Endothelial cell (in vitro differentiated cells): ENCODE data around the gene HMGCS1. TPM values are rescaled to one million over a fixed set of nuclear protein-coding genes. Genes with fewer than 3 reads are reported as not detected.

Source experiments
- DNase-seq: peaks from one replicate; pipeline ENCODE4 v3.0.0; 2021; ENCODE audit warnings: low spot score
- H3K27ac Mint-ChIP-seq: one replicate; pipeline ENCODE4 v1.8.0; 2021; ENCODE audit warnings: mixed read lengths, inconsistent platforms; ENCODE audit not compliant: unreplicated experiment
- H3K27me3 Mint-ChIP-seq: one replicate; pipeline ENCODE4 v1.8.0; 2021; ENCODE audit warnings: mild to moderate bottlenecking, moderate library complexity, mixed read lengths, inconsistent platforms; ENCODE audit not compliant: unreplicated experiment
- H3K36me3 Mint-ChIP-seq: one replicate; pipeline ENCODE4 v1.8.0; 2021; ENCODE audit warnings: mild to moderate bottlenecking, low read depth, mixed read lengths, inconsistent platforms; ENCODE audit not compliant: unreplicated experiment
- H3K4me1 Mint-ChIP-seq: one replicate; pipeline ENCODE4 v1.8.0; 2021; ENCODE audit warnings: mild to moderate bottlenecking, mixed read lengths, inconsistent platforms; ENCODE audit not compliant: unreplicated experiment
- H3K4me3 Mint-ChIP-seq: one replicate; pipeline ENCODE4 v1.8.0; 2021; ENCODE audit warnings: mild to moderate bottlenecking, mixed read lengths, inconsistent platforms; ENCODE audit not compliant: unreplicated experiment
- H3K9me3 Mint-ChIP-seq: one replicate; pipeline ENCODE4 v1.8.0; 2021; ENCODE audit warnings: mixed read lengths, inconsistent platforms; ENCODE audit not compliant: unreplicated experiment
- total RNA-seq: library from RNA; stranded (reverse); fragmentation: NEBNext Ultra II Directional; extraction: Animal tissue kit (Norgen Biotek cat#: 25700); gene quantifications from one replicate; pipeline ENCODE4 v1.2.1, GENCODE V29; 2021; ENCODE audit not compliant: unreplicated experiment
- TF ChIP-seq, protein P1 (sequence below): fragments of 200-600 bp; sonication (generic); IDR thresholded peaks from one replicate; pipeline ENCODE4 v1.5.0; 2021; ENCODE audit warnings: antibody characterized with exemption; ENCODE audit not compliant: unreplicated experiment

HMGCS1 gene
- total RNA-seq, 1 donor from 2014 or later = 192 TPM

DNA sequence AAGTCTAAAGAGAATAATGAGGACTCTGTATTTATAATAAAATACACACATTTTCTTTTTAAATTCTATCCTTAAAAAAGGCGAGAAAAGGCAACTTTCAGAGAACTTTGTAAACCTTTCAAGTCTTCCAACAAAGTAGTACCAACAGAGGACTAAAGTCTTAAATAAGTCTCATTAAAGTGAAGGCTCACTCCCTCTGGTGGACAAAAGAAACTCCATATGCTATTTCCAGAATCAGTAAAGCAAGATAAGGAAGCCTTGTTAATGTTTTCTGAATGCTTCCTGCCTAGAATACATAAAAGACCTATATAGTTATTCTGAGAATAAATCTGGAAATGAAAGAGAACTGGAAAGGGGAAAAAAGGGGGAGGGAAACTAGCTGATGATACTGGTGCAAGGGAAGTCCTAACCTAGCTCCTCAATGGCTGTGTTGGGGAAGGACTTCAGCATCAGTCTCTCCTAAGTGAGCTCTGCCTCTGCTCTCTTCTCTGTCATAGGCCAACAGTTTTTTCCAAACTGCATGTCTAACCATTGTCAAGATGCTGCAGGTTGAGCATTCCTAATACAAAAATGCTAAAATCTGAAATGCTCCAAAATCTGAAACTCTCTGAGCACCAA is 7.2 kb downstream of the HMGCS1 start:
- no peaks in the 10 kb centered on the region for H3K36me3 Mint-ChIP-seq
- no peak for DNase-seq
- H3K4me3 Mint-ChIP-seq = no peak overlapping the region

DNA sequence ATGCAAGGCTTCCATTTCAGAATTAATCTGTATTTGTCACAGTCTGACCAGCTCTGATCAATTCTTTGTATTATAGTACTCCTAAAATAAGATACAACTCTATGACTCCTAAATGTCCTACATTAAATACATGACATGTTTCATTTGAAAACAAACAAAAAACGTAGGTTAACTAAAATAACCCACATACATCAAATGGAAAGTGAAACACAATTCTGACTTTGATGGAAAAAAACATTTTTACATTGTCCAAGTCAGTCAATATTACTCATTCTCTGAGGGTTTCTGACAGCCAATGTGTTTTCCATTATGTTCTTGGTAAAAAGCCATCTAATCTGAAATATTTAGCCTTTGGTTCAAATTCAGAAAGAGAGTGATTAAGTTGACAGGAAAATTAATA is 8.7 kb downstream of the HMGCS1 start:
- no peaks in the 10 kb centered on the region for H3K36me3 Mint-ChIP-seq
- DNase-seq = no peak
- no peaks in the 10 kb centered on the region for H3K9me3 Mint-ChIP-seq
- no peaks in the 10 kb centered on the region for H3K27me3 Mint-ChIP-seq
- TF ChIP-seq, protein P1, sequence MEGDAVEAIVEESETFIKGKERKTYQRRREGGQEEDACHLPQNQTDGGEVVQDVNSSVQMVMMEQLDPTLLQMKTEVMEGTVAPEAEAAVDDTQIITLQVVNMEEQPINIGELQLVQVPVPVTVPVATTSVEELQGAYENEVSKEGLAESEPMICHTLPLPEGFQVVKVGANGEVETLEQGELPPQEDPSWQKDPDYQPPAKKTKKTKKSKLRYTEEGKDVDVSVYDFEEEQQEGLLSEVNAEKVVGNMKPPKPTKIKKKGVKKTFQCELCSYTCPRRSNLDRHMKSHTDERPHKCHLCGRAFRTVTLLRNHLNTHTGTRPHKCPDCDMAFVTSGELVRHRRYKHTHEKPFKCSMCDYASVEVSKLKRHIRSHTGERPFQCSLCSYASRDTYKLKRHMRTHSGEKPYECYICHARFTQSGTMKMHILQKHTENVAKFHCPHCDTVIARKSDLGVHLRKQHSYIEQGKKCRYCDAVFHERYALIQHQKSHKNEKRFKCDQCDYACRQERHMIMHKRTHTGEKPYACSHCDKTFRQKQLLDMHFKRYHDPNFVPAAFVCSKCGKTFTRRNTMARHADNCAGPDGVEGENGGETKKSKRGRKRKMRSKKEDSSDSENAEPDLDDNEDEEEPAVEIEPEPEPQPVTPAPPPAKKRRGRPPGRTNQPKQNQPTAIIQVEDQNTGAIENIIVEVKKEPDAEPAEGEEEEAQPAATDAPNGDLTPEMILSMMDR = no peak
- peaks cover 52% of the 10 kb centered on the region for H3K4me1 Mint-ChIP-seq
- no peak overlapping the region for H3K4me3 Mint-ChIP-seq
- no peak overlapping the region for H3K27ac Mint-ChIP-seq

More for the DNA sequence above, 7.2 kb downstream of the HMGCS1 start:
- Mint-ChIP-seq H3K9me3 (no peaks in the 10 kb centered on the region), H3K27me3 (no peaks in the 10 kb centered on the region), H3K4me1 (peaks cover 59% of the 10 kb centered on the region), H3K27ac (no peak overlapping the region)
- TF ChIP-seq, protein P1 = peak; percentile 67

- DNase-seq = no peak
- Mint-ChIP-seq H3K4me3 (no peak overlapping the region), H3K36me3 (peaks cover 4% of the 10 kb centered on the region), H3K9me3 (no peaks in the 10 kb centered on the region), H3K27ac (no peak overlapping the region), H3K4me1 (peaks cover 47% of the 10 kb centered on the region), H3K27me3 (no peaks in the 10 kb centered on the region)
- TF ChIP-seq, protein P1 = no peak
Measured at GRCh38 chr5:43303242-43303641, 10.0 kb downstream of the HMGCS1 start.

GRCh38 chr5:43302481-43302880 is 10.7 kb downstream of the HMGCS1 start:
- Mint-ChIP-seq H3K9me3 (no peaks in the 10 kb centered on the region), H3K4me3 (no peak overlapping the region), H3K27me3 (no peaks in the 10 kb centered on the region), H3K27ac (no peak overlapping the region), H3K4me1 (peaks cover 39% of the 10 kb centered on the region), H3K36me3 (peaks cover 8% of the 10 kb centered on the region)
- no peak for DNase-seq
- TF ChIP-seq, protein P1 = no peak

GRCh38 chr5:43301653-43302091 is 11.5 kb downstream of the HMGCS1 start:
- H3K4me1 Mint-ChIP-seq = peaks cover 38% of the 10 kb centered on the region
- H3K27ac Mint-ChIP-seq = no peak overlapping the region
- no peak for DNase-seq
- H3K9me3 Mint-ChIP-seq = no peaks in the 10 kb centered on the region
- H3K27me3 Mint-ChIP-seq = no peaks in the 10 kb centered on the region
- TF ChIP-seq, protein P1 = no peak
- H3K36me3 Mint-ChIP-seq = peaks cover 10% of the 10 kb centered on the region
- no peak overlapping the region for H3K4me3 Mint-ChIP-seq
